ENCODE results near the gene LRMDA.

GRCh38 chr10:75654772-75655171, 223.3 kb downstream of the LRMDA start:
- TF ChIP-seq CTCF (IDR thresholded peaks at IDR 0.05; ENCODE audit: borderline replicate concordance, extremely low read depth, low read length, poor library complexity, severe bottlenecking) (no peak), EZH2 (IDR thresholded peaks at IDR 0.05; ENCODE audit: borderline replicate concordance, low read depth, low read length, severe bottlenecking) (no peak)

Measured in DND-41 (cell line).